ENCODE measurements around the gene LCN10.

LCN10 gene

GRCh38 chr9:136754059-136754572 is 11.4 kb upstream of the LCN10 start:
- no peaks in the 10 kb centered on the region for H3K27me3 ChIP-seq (replicated peaks; ENCODE audit: control insufficient read depth, insufficient read depth, low read length)
- no peak for DNase-seq (ENCODE audit: extremely low read depth, insufficient read length)

GRCh38 chr9:136753371-136754058 is 10.8 kb upstream of the LCN10 start:
- Histone ChIP-seq H3K27me3 (replicated peaks; ENCODE audit: control insufficient read depth, insufficient read depth, low read length) (no peaks in the 10 kb centered on the region), H3K36me3 (ENCODE audit: control insufficient read depth, insufficient read depth, low read length) (no peaks in the 10 kb centered on the region), H3K4me3 (replicated peaks; ENCODE audit: low read depth, low read length) (no peak overlapping the region)
- DNase-seq (ENCODE audit: extremely low read depth, insufficient read length) = no peak
- TF ChIP-seq CTCF (IDR thresholded peaks at IDR 0.05; ENCODE audit: insufficient read depth, low read length, poor library complexity, severe bottlenecking) = no peak

More at GRCh38 chr9:136754059-136754572, 11.4 kb upstream of the LCN10 start:
- no peak overlapping the region for H3K4me3 ChIP-seq (replicated peaks; ENCODE audit: low read depth, low read length)
- TF ChIP-seq CTCF (IDR thresholded peaks at IDR 0.05; ENCODE audit: insufficient read depth, low read length, poor library complexity, severe bottlenecking) = no peak
- no peaks in the 10 kb centered on the region for H3K36me3 ChIP-seq (ENCODE audit: control insufficient read depth, insufficient read depth, low read length)

- no peak for TF ChIP-seq CTCF (IDR thresholded peaks at IDR 0.05; ENCODE audit: insufficient read depth, low read length, poor library complexity, severe bottlenecking)
- Histone ChIP-seq H3K27me3 (replicated peaks; ENCODE audit: control insufficient read depth, insufficient read depth, low read length) (no peaks in the 10 kb centered on the region; the same call in 1 of the 2 replicates), H3K36me3 (ENCODE audit: control insufficient read depth, insufficient read depth, low read length) (no peaks in the 10 kb centered on the region), H3K4me3 (replicated peaks; ENCODE audit: low read depth, low read length) (no peak overlapping the region)
- DNase-seq (ENCODE audit: extremely low read depth, insufficient read length) = no peak
These were observed 9.1 kb upstream of the LCN10 start for GRCh38 chr9:136751814-136752213.

- Histone ChIP-seq H3K4me3 (replicated peaks; ENCODE audit: low read depth, low read length) (no peak overlapping the region), H3K27me3 (replicated peaks; ENCODE audit: control insufficient read depth, insufficient read depth, low read length) (no peaks in the 10 kb centered on the region; the same call in 1 of the 2 replicates), H3K36me3 (ENCODE audit: control insufficient read depth, insufficient read depth, low read length) (no peaks in the 10 kb centered on the region)
- no peak for DNase-seq (ENCODE audit: extremely low read depth, insufficient read length)
- no peak for TF ChIP-seq CTCF (IDR thresholded peaks at IDR 0.05; ENCODE audit: insufficient read depth, low read length, poor library complexity, severe bottlenecking)
These were observed 8.5 kb upstream of the LCN10 start for GRCh38 chr9:136751244-136751643.

GRCh38 chr9:136750526-136750925 is 7.8 kb upstream of the LCN10 start:
- H3K36me3 ChIP-seq (ENCODE audit: control insufficient read depth, insufficient read depth, low read length) = no peaks in the 10 kb centered on the region
- H3K27me3 ChIP-seq (replicated peaks; ENCODE audit: control insufficient read depth, insufficient read depth, low read length) = no peaks in the 10 kb centered on the region; the same call in 1 of the 2 replicates
- no peak for TF ChIP-seq CTCF (IDR thresholded peaks at IDR 0.05; ENCODE audit: insufficient read depth, low read length, poor library complexity, severe bottlenecking)
- no peak for DNase-seq (ENCODE audit: extremely low read depth, insufficient read length)
- H3K4me3 ChIP-seq (replicated peaks; ENCODE audit: low read depth, low read length) = no peak overlapping the region
